Panc1 (cell line): ENCODE results near the gene MOXD1. TPM values are rescaled to one million over a fixed set of nuclear protein-coding genes. Genes with fewer than 3 reads are reported as not detected.

Experiments
- ATAC-seq: fragments of 200-7000 bp; cut with Tn5 transposase; 2 replicates; pipeline ENCODE4 v1.9.1; 2020; ENCODE audit warnings: mild to moderate bottlenecking, moderate library complexity
- BruUV-seq: library from RNA; stranded (reverse); fragments of 400-500 nt; replicated peaks from 2 replicates; lab custom pipeline; 2021; lab: Mats Ljungman, UMichigan
- CTCF ChIA-PET: fragments of 300-600 bp; sonication (Branson Sonifier 250); formaldehyde crosslinking; loops from one replicate; lab custom pipeline; 2022; ENCODE audit warnings: antibody characterized with exemption; lab: Charles Lee
- POLR2A ChIA-PET: fragments of 300-600 bp; sonication (Branson Sonifier 250); formaldehyde crosslinking; loops from one replicate; lab custom pipeline; 2022; ENCODE audit warnings: antibody characterized with exemption; lab: Charles Lee
- DNase-seq: peaks from one replicate; pipeline ENCODE4 v3.0.0-alpha.2; 2010; ENCODE audit warnings: low read depth, low spot score
- H3K27ac ChIP-seq: 2 replicates; pipeline ENCODE4 v1.5.1; 2011; ENCODE audit warnings: mild to moderate bottlenecking, low read length, inconsistent platforms
- H3K27me3 ChIP-seq: fragments of 200-500 bp; sonication (Bioruptor generic); 2 replicates; pipeline ENCODE4 v1.6.0; 2014; ENCODE audit warnings: low read length, inconsistent platforms; ENCODE audit not compliant: control insufficient read depth, insufficient read depth
- H3K36me3 ChIP-seq: fragments of 200-500 bp; sonication (Bioruptor generic); 2 replicates; pipeline ENCODE4 v1.5.1; 2014; ENCODE audit warnings: inconsistent platforms, mild to moderate bottlenecking, low read length, moderate library complexity; ENCODE audit not compliant: control insufficient read depth, insufficient read depth
- H3K4me1 ChIP-seq: 2 replicates; pipeline ENCODE4 v1.5.1; 2011; ENCODE audit warnings: inconsistent platforms, mild to moderate bottlenecking, low read length, moderate library complexity; ENCODE audit not compliant: control insufficient read depth, insufficient read depth
- H3K4me3 ChIP-seq, 2 experiments: 2 replicates each; pipeline ENCODE4 v1.5.1; 2011 to 2012; ENCODE audit warnings: low read depth in 2 of 2, low read length in 2 of 2, mild to moderate bottlenecking in 2 of 2, inconsistent platforms in 1 of 2, moderate library complexity in 1 of 2
- H3K9me3 ChIP-seq: fragments of 200-500 bp; sonication (Bioruptor generic); 2 replicates; pipeline ENCODE4 v1.5.1; 2014; ENCODE audit warnings: low read depth, mild to moderate bottlenecking, inconsistent platforms, low read length, moderate library complexity; ENCODE audit not compliant: control insufficient read depth, insufficient read depth
- POLR2AphosphoS5 ChIP-seq: IDR thresholded peaks from 2 replicates; pipeline ENCODE4 v1.6.1; 2012; ENCODE audit warnings: mild to moderate bottlenecking, low read depth, low read length, moderate library complexity
- SIN3A ChIP-seq: IDR thresholded peaks from 2 replicates; pipeline ENCODE4 v1.6.1; 2012; ENCODE audit warnings: low read depth, mild to moderate bottlenecking, low read length, moderate library complexity, borderline replicate concordance; ENCODE audit not compliant: insufficient read depth
- TCF7L2 ChIP-seq: IDR thresholded peaks from 2 replicates; pipeline ENCODE4 v1.6.1; 2011; ENCODE audit warnings: mild to moderate bottlenecking, low read depth, low read length, inconsistent platforms
- in situ Hi-C: cut with HindIII; loops from 2 replicates; pipeline ENCODE4 v1.10.0; 2016; ENCODE audit warnings: low sequenced_read_pairs, low pct_unique_long_range_greater_than_20kb
- intact Hi-C: fragments of 100-400 bp; cut with micrococcal nuclease; formaldehyde crosslinking; loops from one replicate; pipeline ENCODE4 v1.10.0; 2022; ENCODE audit not compliant: unreplicated experiment
- total RNA-seq: library from RNA; stranded (reverse); gene quantifications from one replicate; pipeline ENCODE4 v1.2.1, GENCODE V29; 2021; ENCODE audit not compliant: unreplicated experiment
- TF ChIP-seq, protein P1 (sequence below), 2 experiments: IDR thresholded peaks; 2 replicates each; pipeline ENCODE4 v1.6.1; 2011 to 2012; ENCODE audit warnings: low read depth in 2 of 2, control low read depth in 1 of 2, low read length in 1 of 2, mild to moderate bottlenecking in 1 of 2, moderate library complexity in 1 of 2; ENCODE audit not compliant: insufficient read depth in 1 of 2
- TF ChIP-seq, protein P2 (sequence below): fragments of 450-650 bp; IDR thresholded peaks from 2 replicates; pipeline ENCODE4 v1.5.1; 2017; ENCODE audit warnings: mild to moderate bottlenecking

MOXD1 gene
- total RNA-seq, 1 experiment from 2014 or later = 0.21 TPM

DNA sequence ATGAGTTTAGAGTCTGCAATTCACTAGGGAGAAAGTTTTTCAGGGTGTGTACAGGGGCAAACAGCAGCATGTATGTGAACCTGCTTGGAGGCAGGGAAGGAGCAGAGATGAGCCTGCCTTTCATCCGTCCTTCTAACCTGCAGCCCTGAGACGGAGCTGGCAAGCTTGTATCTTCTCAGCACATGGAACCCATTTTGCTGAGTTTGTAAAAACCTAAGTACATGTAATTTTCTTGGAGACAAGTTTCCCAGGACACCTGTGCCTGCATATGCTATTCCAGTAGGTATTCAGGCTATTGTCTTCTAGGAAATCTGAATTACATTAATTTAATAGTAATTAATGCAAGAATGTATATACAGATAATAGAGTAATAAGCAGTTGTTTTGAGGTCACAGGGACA lies 28.8 kb upstream of the MOXD1 start:
- no peaks in the 10 kb centered on the region for H3K9me3 ChIP-seq
- CTCF ChIA-PET = no interaction called here
- DNase-seq (no peak), ATAC-seq (no peak)
- H3K4me1 ChIP-seq = no peaks in the 10 kb centered on the region
- H3K27me3 ChIP-seq = no peaks in the 10 kb centered on the region
- POLR2A ChIA-PET = no interaction called here
- BruUV-seq = no TSS peak
- H3K36me3 ChIP-seq = no peaks in the 10 kb centered on the region
- no peak overlapping the region for H3K27ac ChIP-seq
- H3K4me3 ChIP-seq = no peak overlapping the region
- intact Hi-C loops (no loop called here), in situ Hi-C loops (no loop called here)
- TF ChIP-seq, protein P1, sequence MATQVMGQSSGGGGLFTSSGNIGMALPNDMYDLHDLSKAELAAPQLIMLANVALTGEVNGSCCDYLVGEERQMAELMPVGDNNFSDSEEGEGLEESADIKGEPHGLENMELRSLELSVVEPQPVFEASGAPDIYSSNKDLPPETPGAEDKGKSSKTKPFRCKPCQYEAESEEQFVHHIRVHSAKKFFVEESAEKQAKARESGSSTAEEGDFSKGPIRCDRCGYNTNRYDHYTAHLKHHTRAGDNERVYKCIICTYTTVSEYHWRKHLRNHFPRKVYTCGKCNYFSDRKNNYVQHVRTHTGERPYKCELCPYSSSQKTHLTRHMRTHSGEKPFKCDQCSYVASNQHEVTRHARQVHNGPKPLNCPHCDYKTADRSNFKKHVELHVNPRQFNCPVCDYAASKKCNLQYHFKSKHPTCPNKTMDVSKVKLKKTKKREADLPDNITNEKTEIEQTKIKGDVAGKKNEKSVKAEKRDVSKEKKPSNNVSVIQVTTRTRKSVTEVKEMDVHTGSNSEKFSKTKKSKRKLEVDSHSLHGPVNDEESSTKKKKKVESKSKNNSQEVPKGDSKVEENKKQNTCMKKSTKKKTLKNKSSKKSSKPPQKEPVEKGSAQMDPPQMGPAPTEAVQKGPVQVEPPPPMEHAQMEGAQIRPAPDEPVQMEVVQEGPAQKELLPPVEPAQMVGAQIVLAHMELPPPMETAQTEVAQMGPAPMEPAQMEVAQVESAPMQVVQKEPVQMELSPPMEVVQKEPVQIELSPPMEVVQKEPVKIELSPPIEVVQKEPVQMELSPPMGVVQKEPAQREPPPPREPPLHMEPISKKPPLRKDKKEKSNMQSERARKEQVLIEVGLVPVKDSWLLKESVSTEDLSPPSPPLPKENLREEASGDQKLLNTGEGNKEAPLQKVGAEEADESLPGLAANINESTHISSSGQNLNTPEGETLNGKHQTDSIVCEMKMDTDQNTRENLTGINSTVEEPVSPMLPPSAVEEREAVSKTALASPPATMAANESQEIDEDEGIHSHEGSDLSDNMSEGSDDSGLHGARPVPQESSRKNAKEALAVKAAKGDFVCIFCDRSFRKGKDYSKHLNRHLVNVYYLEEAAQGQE (IDR thresholded peaks at IDR 0.05; ENCODE audit: insufficient read depth in 1 of 2, low read depth in 2 of 2, low read length in 1 of 2) = no peak

GRCh38 chr6:132425176-132425575 lies 23.9 kb upstream of the MOXD1 start:
- TF ChIP-seq SIN3A = no peak
- TF ChIP-seq, protein P1 (IDR thresholded peaks at IDR 0.05; ENCODE audit: insufficient read depth in 1 of 2, low read depth in 2 of 2, low read length in 1 of 2) = no peak
- no peak for TF ChIP-seq TCF7L2
- no peak for TF ChIP-seq POLR2AphosphoS5
- TF ChIP-seq, protein P2, sequence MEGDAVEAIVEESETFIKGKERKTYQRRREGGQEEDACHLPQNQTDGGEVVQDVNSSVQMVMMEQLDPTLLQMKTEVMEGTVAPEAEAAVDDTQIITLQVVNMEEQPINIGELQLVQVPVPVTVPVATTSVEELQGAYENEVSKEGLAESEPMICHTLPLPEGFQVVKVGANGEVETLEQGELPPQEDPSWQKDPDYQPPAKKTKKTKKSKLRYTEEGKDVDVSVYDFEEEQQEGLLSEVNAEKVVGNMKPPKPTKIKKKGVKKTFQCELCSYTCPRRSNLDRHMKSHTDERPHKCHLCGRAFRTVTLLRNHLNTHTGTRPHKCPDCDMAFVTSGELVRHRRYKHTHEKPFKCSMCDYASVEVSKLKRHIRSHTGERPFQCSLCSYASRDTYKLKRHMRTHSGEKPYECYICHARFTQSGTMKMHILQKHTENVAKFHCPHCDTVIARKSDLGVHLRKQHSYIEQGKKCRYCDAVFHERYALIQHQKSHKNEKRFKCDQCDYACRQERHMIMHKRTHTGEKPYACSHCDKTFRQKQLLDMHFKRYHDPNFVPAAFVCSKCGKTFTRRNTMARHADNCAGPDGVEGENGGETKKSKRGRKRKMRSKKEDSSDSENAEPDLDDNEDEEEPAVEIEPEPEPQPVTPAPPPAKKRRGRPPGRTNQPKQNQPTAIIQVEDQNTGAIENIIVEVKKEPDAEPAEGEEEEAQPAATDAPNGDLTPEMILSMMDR = no peak
- Histone ChIP-seq H3K4me3 (no peak overlapping the region), H3K27ac (no peak overlapping the region), H3K4me1 (no peaks in the 10 kb centered on the region), H3K36me3 (no peaks in the 10 kb centered on the region), H3K9me3 (no peaks in the 10 kb centered on the region), H3K27me3 (no peaks in the 10 kb centered on the region)
- intact Hi-C loops = no loop called here
- in situ Hi-C loops = no loop called here
- CTCF ChIA-PET = no interaction called here
- DNase-seq (no peak), ATAC-seq (no peak)
- no TSS peak for BruUV-seq
- POLR2A ChIA-PET = no interaction called here
